ENCODE data around the gene GYS2. TPM values are rescaled to one million over a fixed set of nuclear protein-coding genes. Genes with fewer than 3 reads are reported as not detected.
"Not testable (repeated sequence)": the region's sequence is repeated elsewhere in the genome, so short reads cannot be mapped to it uniquely, and the experiment has no call there.

GYS2 gene
- total and polyA plus RNA-seq, 9 donors: 0.12 TPM; not detected in 8

- no peaks in the 10 kb centered on the region for H3K27me3 ChIP-seq
- intact Hi-C loops (cut with DNase I): loop anchor here in 1 of 4 donors (10.0 kb wide), 1 partner anchor 75 kb away; no protein-coding TSS in a partner anchor
- no peak overlapping the region for H3K4me3 ChIP-seq
- no peak overlapping the region for H3K27ac ChIP-seq
- H3K4me1 ChIP-seq (ENCODE audit: insufficient read depth): no peaks in the 10 kb centered on the region
- TF ChIP-seq EP300 (IDR thresholded peaks at IDR 0.05): no peak
- TF ChIP-seq POLR2A (IDR thresholded peaks at IDR 0.05): no peak
- no peak for TF ChIP-seq CTCF (IDR thresholded peaks at IDR 0.05)
- H3K9me3 ChIP-seq: no peaks in the 10 kb centered on the region
- DNase-seq: no peak
- H3K36me3 ChIP-seq: no peaks in the 10 kb centered on the region
- whole genome bisulfite sequencing, 3 donors: 43 to 49% (median 44%) methylated on average over 5 of the region's 5 CpGs
These were observed 4.5 kb downstream of the GYS2 start for GRCh38 chr12:21600196-21600595.

GRCh38 chr12:21599143-21599999 is 5.3 kb downstream of the GYS2 start:
- no peak overlapping the region for H3K27ac ChIP-seq
- H3K9me3 ChIP-seq: no peaks in the 10 kb centered on the region
- H3K4me1 ChIP-seq (ENCODE audit: insufficient read depth): no peaks in the 10 kb centered on the region
- WGBS, 3 donors: 90 to 95% (median 92%) methylated on average over 3 of the region's 3 CpGs
- H3K36me3 ChIP-seq: no peaks in the 10 kb centered on the region
- TF ChIP-seq CTCF (IDR thresholded peaks at IDR 0.05) (no peak), EP300 (IDR thresholded peaks at IDR 0.05) (no peak), POLR2A (IDR thresholded peaks at IDR 0.05) (no peak)
- intact Hi-C loops (cut with DNase I): no loop called here
- no peak for DNase-seq
- H3K4me3 ChIP-seq: no peak overlapping the region
- no peaks in the 10 kb centered on the region for H3K27me3 ChIP-seq

- TF ChIP-seq EP300 (IDR thresholded peaks at IDR 0.05): no peak
- TF ChIP-seq POLR2A (IDR thresholded peaks at IDR 0.05): no peak
- TF ChIP-seq CTCF (IDR thresholded peaks at IDR 0.05): no peak
- intact Hi-C loops (cut with DNase I): no loop called here
- 84 to 89% (median 86%) methylated on average over 4 of the region's 4 CpGs for WGBS, 3 donors
These were observed 6.0 kb downstream of the GYS2 start for GRCh38 chr12:21598651-21599050.

GRCh38 chr12:21595356-21595755 is 9.3 kb downstream of the GYS2 start:
- H3K27ac ChIP-seq; intact Hi-C loops (cut with DNase I); DNase-seq; H3K4me3 ChIP-seq; H3K4me1 ChIP-seq (ENCODE audit: insufficient read depth); H3K9me3 ChIP-seq; H3K27me3 ChIP-seq; H3K36me3 ChIP-seq: not testable (repeated sequence)

More at GRCh38 chr12:21598651-21599050, 6.0 kb downstream of the GYS2 start:
- no peaks in the 10 kb centered on the region for H3K9me3 ChIP-seq
- no peaks in the 10 kb centered on the region for H3K4me1 ChIP-seq (ENCODE audit: insufficient read depth)
- H3K36me3 ChIP-seq: no peaks in the 10 kb centered on the region
- H3K27me3 ChIP-seq: no peaks in the 10 kb centered on the region
- DNase-seq: no peak
- H3K27ac ChIP-seq: no peak overlapping the region
- H3K4me3 ChIP-seq: no peak overlapping the region

- H3K4me3 ChIP-seq: no peak overlapping the region
- H3K27ac ChIP-seq: no peak overlapping the region
- intact Hi-C loops (cut with DNase I): no loop called here
- WGBS, 3 donors: 82 to 89% (median 84%) methylated on average over 3 of the region's 3 CpGs
- DNase-seq: no peak
- no peaks in the 10 kb centered on the region for H3K27me3 ChIP-seq
- H3K36me3 ChIP-seq: no peaks in the 10 kb centered on the region
- TF ChIP-seq POLR2A (IDR thresholded peaks at IDR 0.05): no peak
- no peak for TF ChIP-seq EP300 (IDR thresholded peaks at IDR 0.05)
- TF ChIP-seq CTCF (IDR thresholded peaks at IDR 0.05): no peak
- peaks cover 0 to 3% of the 10 kb centered on the region in 2 donors for H3K9me3 ChIP-seq
- H3K4me1 ChIP-seq (ENCODE audit: insufficient read depth): no peaks in the 10 kb centered on the region
These were observed 19.2 kb downstream of the GYS2 start for GRCh38 chr12:21585485-21585884.

GRCh38 chr12:21584403-21585182 is 20.1 kb downstream of the GYS2 start:
- intact Hi-C loops (cut with DNase I); H3K4me1 ChIP-seq (ENCODE audit: insufficient read depth); H3K36me3 ChIP-seq; H3K9me3 ChIP-seq; DNase-seq; H3K4me3 ChIP-seq; H3K27ac ChIP-seq; H3K27me3 ChIP-seq: not testable (repeated sequence)
- 83 to 92% (median 85%) methylated on average over 5 of the region's 5 CpGs for WGBS, 3 donors
